Measurements from ENCODE around the gene SEPTIN8. TPM values are rescaled to one million over a fixed set of nuclear protein-coding genes. Genes with fewer than 3 reads are reported as not detected.

SEPTIN8 gene
- total RNA-seq, 2 donors from 2014 or later, result 57.6 to 84.2 TPM

DNA sequence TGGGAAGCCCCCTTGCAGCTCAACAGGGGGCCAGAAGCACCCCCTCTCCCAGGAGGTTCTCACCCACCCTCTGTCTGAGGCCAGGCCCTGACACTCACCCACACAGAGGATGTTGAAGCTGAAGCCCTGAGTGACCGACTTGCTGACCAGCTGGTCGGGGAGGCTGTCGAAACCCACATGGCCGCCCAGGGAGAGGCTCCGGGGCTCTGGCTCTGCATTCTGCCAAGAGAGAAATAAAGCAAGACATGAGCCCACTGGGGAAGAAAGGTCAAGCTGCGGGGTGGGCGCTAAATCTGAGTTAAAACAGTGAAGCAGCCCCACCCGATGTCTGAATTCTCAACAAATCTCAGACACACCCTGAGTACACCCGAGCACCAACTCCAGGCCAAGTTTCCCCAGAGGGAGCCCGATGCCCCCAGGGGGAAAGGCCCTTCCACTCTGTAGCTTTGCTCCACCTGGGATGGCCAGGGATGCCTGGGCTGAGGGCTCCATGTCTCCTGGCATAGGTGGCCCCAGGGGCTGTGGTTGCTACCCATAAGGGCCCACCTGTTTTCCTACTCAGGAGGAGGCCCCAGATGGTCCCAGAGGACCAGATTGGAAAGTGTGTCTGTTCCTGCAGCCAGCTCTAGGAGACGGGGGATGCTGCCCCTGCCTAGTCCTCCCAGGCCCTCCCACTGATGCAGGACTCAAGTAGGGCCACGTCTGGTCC is 11.6 kb downstream of the SEPTIN8 start:
- intact Hi-C loops (cut with DNase I), result no loop called here
- H3K36me3 ChIP-seq, result no peaks in the 10 kb centered on the region
- no peak overlapping the region for H3K9ac ChIP-seq (ENCODE audit: low read depth in 2 of 2, low read length in 2 of 2)
- no peak for DNase-seq
- TF ChIP-seq, protein P1, sequence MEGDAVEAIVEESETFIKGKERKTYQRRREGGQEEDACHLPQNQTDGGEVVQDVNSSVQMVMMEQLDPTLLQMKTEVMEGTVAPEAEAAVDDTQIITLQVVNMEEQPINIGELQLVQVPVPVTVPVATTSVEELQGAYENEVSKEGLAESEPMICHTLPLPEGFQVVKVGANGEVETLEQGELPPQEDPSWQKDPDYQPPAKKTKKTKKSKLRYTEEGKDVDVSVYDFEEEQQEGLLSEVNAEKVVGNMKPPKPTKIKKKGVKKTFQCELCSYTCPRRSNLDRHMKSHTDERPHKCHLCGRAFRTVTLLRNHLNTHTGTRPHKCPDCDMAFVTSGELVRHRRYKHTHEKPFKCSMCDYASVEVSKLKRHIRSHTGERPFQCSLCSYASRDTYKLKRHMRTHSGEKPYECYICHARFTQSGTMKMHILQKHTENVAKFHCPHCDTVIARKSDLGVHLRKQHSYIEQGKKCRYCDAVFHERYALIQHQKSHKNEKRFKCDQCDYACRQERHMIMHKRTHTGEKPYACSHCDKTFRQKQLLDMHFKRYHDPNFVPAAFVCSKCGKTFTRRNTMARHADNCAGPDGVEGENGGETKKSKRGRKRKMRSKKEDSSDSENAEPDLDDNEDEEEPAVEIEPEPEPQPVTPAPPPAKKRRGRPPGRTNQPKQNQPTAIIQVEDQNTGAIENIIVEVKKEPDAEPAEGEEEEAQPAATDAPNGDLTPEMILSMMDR (IDR thresholded peaks at IDR 0.05), result no peak
- H3K9me3 ChIP-seq, result no peaks in the 10 kb centered on the region
- H3K4me3 ChIP-seq, result no peak overlapping the region
- H3K27ac ChIP-seq, result no peak overlapping the region
- H3K27me3 ChIP-seq, result no peaks in the 10 kb centered on the region
- no peaks in the 10 kb centered on the region for H3K4me1 ChIP-seq

DNA sequence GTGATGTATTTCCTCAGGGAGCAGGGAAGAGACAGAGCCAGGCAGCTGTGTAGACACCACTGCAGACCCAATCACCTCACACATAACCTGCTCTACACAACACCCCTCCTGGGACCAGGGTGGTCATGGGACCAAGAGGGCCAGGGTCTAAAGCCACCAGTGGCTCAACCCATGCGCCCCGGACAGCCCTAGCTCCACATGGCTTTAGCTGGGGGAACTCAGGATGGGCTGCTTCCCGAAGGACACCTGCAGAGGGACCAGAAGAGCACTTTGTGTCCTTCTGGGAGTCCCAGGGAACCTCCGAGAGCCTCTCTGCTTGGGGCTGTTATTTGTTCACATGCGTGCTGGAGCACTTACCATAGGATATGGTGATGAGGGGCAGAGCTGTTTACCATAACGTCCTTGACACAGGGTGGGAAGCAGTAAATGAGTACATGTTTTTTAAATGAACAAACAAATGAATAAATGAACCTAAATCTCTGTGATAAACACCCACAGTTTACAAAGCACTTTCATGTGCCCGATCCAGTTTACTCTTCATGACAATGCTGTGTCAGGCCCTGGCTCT is 12.3 kb downstream of the SEPTIN8 start:
- Histone ChIP-seq H3K27ac (no peak overlapping the region), H3K9me3 (no peaks in the 10 kb centered on the region), H3K36me3 (no peaks in the 10 kb centered on the region), H3K4me3 (no peak overlapping the region), H3K4me1 (no peaks in the 10 kb centered on the region), H3K9ac (ENCODE audit: low read depth in 2 of 2, low read length in 2 of 2) (no peak overlapping the region), H3K27me3 (no peaks in the 10 kb centered on the region)
- no peak for DNase-seq
- TF ChIP-seq, protein P1 (IDR thresholded peaks at IDR 0.05), result no peak
- intact Hi-C loops (cut with DNase I), result no loop called here

- Histone ChIP-seq H3K4me1 (no peaks in the 10 kb centered on the region), H3K4me3 (no peak overlapping the region), H3K27me3 (no peaks in the 10 kb centered on the region), H3K36me3 (no peaks in the 10 kb centered on the region), H3K9ac (ENCODE audit: low read depth in 2 of 2, low read length in 2 of 2) (no peak overlapping the region), H3K27ac (no peak overlapping the region), H3K9me3 (no peaks in the 10 kb centered on the region)
- TF ChIP-seq, protein P1 (IDR thresholded peaks at IDR 0.05), result no peak
- intact Hi-C loops (cut with DNase I), result no loop called here
- DNase-seq, result peak; percentile 16
These were observed 13.0 kb downstream of the SEPTIN8 start for GRCh38 chr5:132764051-132764450.

- Histone ChIP-seq H3K27me3 (no peaks in the 10 kb centered on the region), H3K4me3 (no peak overlapping the region), H3K9ac (ENCODE audit: low read depth in 2 of 2, low read length in 2 of 2) (no peak overlapping the region), H3K4me1 (no peaks in the 10 kb centered on the region), H3K27ac (no peak overlapping the region), H3K9me3 (no peaks in the 10 kb centered on the region), H3K36me3 (no peaks in the 10 kb centered on the region)
- intact Hi-C loops (cut with DNase I), result no loop called here
- no peak for DNase-seq
- TF ChIP-seq, protein P1 (IDR thresholded peaks at IDR 0.05), result no peak
These were observed 13.6 kb downstream of the SEPTIN8 start for GRCh38 chr5:132763181-132764036.

GRCh38 chr5:132762246-132763000 is 14.6 kb downstream of the SEPTIN8 start:
- intact Hi-C loops (cut with DNase I), result no loop called here
- DNase-seq, result no peak
- no peak overlapping the region for H3K4me3 ChIP-seq
- H3K27me3 ChIP-seq, result no peaks in the 10 kb centered on the region
- H3K27ac ChIP-seq, result no peak overlapping the region
- TF ChIP-seq, protein P1 (IDR thresholded peaks at IDR 0.05), result no peak
- H3K9me3 ChIP-seq, result no peaks in the 10 kb centered on the region
- no peak overlapping the region for H3K9ac ChIP-seq (ENCODE audit: low read depth in 2 of 2, low read length in 2 of 2)
- no peaks in the 10 kb centered on the region for H3K36me3 ChIP-seq
- H3K4me1 ChIP-seq, result no peaks in the 10 kb centered on the region
